Activated CD4-positive, alpha-beta T cell treated with anti-CD3 and anti-CD28 coated beads for 36 hours (primary cell): ENCODE measurements around the gene SERPINA1. TPM values are rescaled to one million over a fixed set of nuclear protein-coding genes. Genes with fewer than 3 reads are reported as not detected.
A peak's percentile ranks its signal among the peaks of the same experiment; 100 is the strongest.

Experiments
- ATAC-seq: fragments of 200-7000 bp; cut with Tn5 transposase; one replicate; pipeline ENCODE4 v1.10.0; 2021; ENCODE audit warnings: mild to moderate bottlenecking, moderate library complexity
- CTCF ChIA-PET: fragments of 350-600 bp; sonication (Branson Sonifier 250); formaldehyde crosslinking; loops from one replicate; lab custom pipeline; 2021; ENCODE audit warnings: antibody characterized with exemption; lab: Charles Lee
- POLR2A ChIA-PET: fragments of 350-600 bp; sonication (Branson Sonifier 250); formaldehyde crosslinking; loops from one replicate; lab custom pipeline; 2021; ENCODE audit warnings: antibody characterized with exemption, inconsistent platforms; lab: Charles Lee
- DNase-seq: peaks from one replicate; pipeline ENCODE4 v3.0.0-alpha.2; 2020
- H3K27ac Mint-ChIP-seq: one replicate; pipeline ENCODE4 v1.8.0; 2021; ENCODE audit warnings: mixed read lengths
- H3K27me3 Mint-ChIP-seq: one replicate; pipeline ENCODE4 v1.8.0; 2021; ENCODE audit warnings: mixed read lengths
- H3K36me3 Mint-ChIP-seq: one replicate; pipeline ENCODE4 v1.8.0; 2021; ENCODE audit warnings: low read depth, mixed read lengths
- H3K4me1 Mint-ChIP-seq: one replicate; pipeline ENCODE4 v1.8.0; 2021; ENCODE audit warnings: mixed read lengths
- H3K4me3 Mint-ChIP-seq: one replicate; pipeline ENCODE4 v1.8.0; 2021; ENCODE audit warnings: mild to moderate bottlenecking, moderate library complexity, mixed read lengths
- H3K9me3 Mint-ChIP-seq: one replicate; pipeline ENCODE4 v1.8.0; 2021; ENCODE audit warnings: low read depth, mixed read lengths
- intact Hi-C, 2 experiments: fragments of 100-400 bp; cut with DNase I in 1 of 2; cut with micrococcal nuclease in 1 of 2; formaldehyde crosslinking; loops; one replicate each; pipeline versions ENCODE4 v1.14.2 to v1.15.1; 2022 to 2024; cut with DNase I, micrococcal nuclease
- total RNA-seq, 2 experiments: library from RNA; stranded (reverse); gene quantifications; one replicate each; pipeline ENCODE4 v1.2.3, GENCODE V29; 2021

The SERPINA1 gene
- total RNA-seq, 2 experiments from 2014 or later, result 102 to 140 TPM

- no peak for DNase-seq
- Mint-ChIP-seq H3K4me3 (peak overlapping the region; percentile 76), H3K9me3 (no peaks in the 10 kb centered on the region), H3K27me3 (peaks cover 3% of the 10 kb centered on the region), H3K36me3 (peaks cover 12% of the 10 kb centered on the region), H3K4me1 (peaks cover 69% of the 10 kb centered on the region), H3K27ac (peak overlapping the region; percentile 97)
- ATAC-seq, result no peak
- ChIA-PET CTCF (interaction anchor here (1.0 to 2.3 kb wide), 4 partner anchors 12 to 95 kb away, joined by 5 to 7 read pairs (median 6); no protein-coding TSS in a partner anchor), POLR2A (interaction anchor here (1.2 to 4.4 kb wide), 5 partner anchors 10 to 49 kb away, joined by 3 to 41 read pairs (median 7); no protein-coding TSS in a partner anchor)
- intact Hi-C loops, result loop anchor here (5.0 to 10.0 kb wide), 6 partner anchors 414 to 1126 kb away; partner anchors contain the start of genes ASB2 (in 2 of the 2), DICER1 (in 1 of the 2) and SYNE3 (in 1 of the 2)
These were observed 3.0 kb upstream of the SERPINA1 start for GRCh38 chr14:94391281-94391975.

GRCh38 chr14:94390372-94391086 is 2.1 kb upstream of the SERPINA1 start:
- ChIA-PET CTCF (interaction anchor here (1.0 to 2.3 kb wide), 5 partner anchors 9 to 85 kb away, joined by 3 to 7 read pairs (median 5); no protein-coding TSS in a partner anchor), POLR2A (interaction anchor here (0.8 to 4.4 kb wide), 8 partner anchors 9 to 90 kb away, joined by 3 to 41 read pairs (median 4); no protein-coding TSS in a partner anchor)
- intact Hi-C loops, result loop anchor here (5.0 to 10.0 kb wide), 6 partner anchors 413 to 1127 kb away; partner anchors contain the start of genes ASB2 (in 2 of the 2), DICER1 (in 1 of the 2) and SYNE3 (in 1 of the 2)

GRCh38 chr14:94389731-94390371 is 1.4 kb upstream of the SERPINA1 start:
- Mint-ChIP-seq H3K4me1 (peaks cover 54% of the 10 kb centered on the region), H3K27me3 (no peaks in the 10 kb centered on the region), H3K36me3 (peaks cover 12% of the 10 kb centered on the region), H3K27ac (peak overlapping the region; percentile 97), H3K4me3 (peak overlapping the region; percentile 76), H3K9me3 (no peaks in the 10 kb centered on the region)
- ATAC-seq (no peak), DNase-seq (no peak)
- POLR2A ChIA-PET, result interaction anchor here (0.8 to 4.4 kb wide), 7 partner anchors 8 to 91 kb away, joined by 3 to 41 read pairs (median 4); no protein-coding TSS in a partner anchor
- intact Hi-C loops, result loop anchor here (5.0 to 10.0 kb wide), 6 partner anchors 413 to 1127 kb away; partner anchors contain the start of genes ASB2 (in 2 of the 2), DICER1 (in 1 of the 2) and SYNE3 (in 1 of the 2)
- CTCF ChIA-PET, result interaction anchor here (1.0 to 1.2 kb wide), 3 partner anchors 9 to 65 kb away, joined by 3 to 5 read pairs (median 4); no protein-coding TSS in a partner anchor

More at GRCh38 chr14:94390372-94391086, 2.1 kb upstream of the SERPINA1 start:
- Mint-ChIP-seq H3K27me3 (no peaks in the 10 kb centered on the region), H3K36me3 (peaks cover 12% of the 10 kb centered on the region), H3K9me3 (no peaks in the 10 kb centered on the region), H3K27ac (peak overlapping the region; percentile 97), H3K4me3 (peak overlapping the region; percentile 76), H3K4me1 (peaks cover 61% of the 10 kb centered on the region)
- DNase-seq (peak; percentile 64), ATAC-seq (peak; percentile 28)

- Mint-ChIP-seq H3K27me3 (no peaks in the 10 kb centered on the region), H3K4me1 (peaks cover 46% of the 10 kb centered on the region), H3K4me3 (peak overlapping the region; percentile 76), H3K27ac (peak overlapping the region; percentile 35), H3K36me3 (peaks cover 9% of the 10 kb centered on the region), H3K9me3 (no peaks in the 10 kb centered on the region)
- POLR2A ChIA-PET, result interaction anchor here (1.1 to 4.4 kb wide), 5 partner anchors 10 to 47 kb away, joined by 4 to 41 read pairs (median 5); no protein-coding TSS in a partner anchor
- CTCF ChIA-PET, result no interaction called here
- intact Hi-C loops, result no loop called here
- DNase-seq (no peak), ATAC-seq (no peak)
These were observed 685 bp upstream of the SERPINA1 start for GRCh38 chr14:94389104-94389469.

- H3K4me3 Mint-ChIP-seq, result peak overlapping the region; percentile 76
- no peak for ATAC-seq
- intact Hi-C loops, result no loop called here
- peaks cover 9% of the 10 kb centered on the region for H3K36me3 Mint-ChIP-seq
- no peaks in the 10 kb centered on the region for H3K9me3 Mint-ChIP-seq
- no peaks in the 10 kb centered on the region for H3K27me3 Mint-ChIP-seq
- no peak for DNase-seq
- peak overlapping the region; percentile 35 for H3K27ac Mint-ChIP-seq
- peaks cover 36% of the 10 kb centered on the region for H3K4me1 Mint-ChIP-seq
- ChIA-PET CTCF (no interaction called here), POLR2A (interaction anchor here (0.6 to 1.5 kb wide), 2 partner anchors 11 to 42 kb away, joined by 4 to 6 read pairs; no protein-coding TSS in a partner anchor)
These were observed 397 bp downstream of the SERPINA1 start for GRCh38 chr14:94388027-94388383.

- no peak for DNase-seq
- Mint-ChIP-seq H3K9me3 (no peaks in the 10 kb centered on the region), H3K4me1 (peaks cover 29% of the 10 kb centered on the region), H3K27me3 (no peaks in the 10 kb centered on the region), H3K27ac (peak overlapping the region; percentile 58), H3K4me3 (peak overlapping the region; percentile 76), H3K36me3 (peaks cover 12% of the 10 kb centered on the region)
- intact Hi-C loops, result no loop called here
- ATAC-seq, result no peak
- POLR2A ChIA-PET, result interaction anchor here (1.8 kb wide), 1 partner anchor 11 kb away, joined by 4 read pairs; no protein-coding TSS in a partner anchor
- CTCF ChIA-PET, result interaction anchor here (1.1 kb wide), 1 partner anchor 90 kb away, joined by 3 read pairs; no protein-coding TSS in a partner anchor
These were observed 1.1 kb downstream of the SERPINA1 start for GRCh38 chr14:94387051-94388026.

GRCh38 chr14:94386085-94387031 is 2.0 kb downstream of the SERPINA1 start:
- ChIA-PET POLR2A (interaction anchor here (1.8 kb wide), 1 partner anchor 10 kb away, joined by 4 read pairs; no protein-coding TSS in a partner anchor), CTCF (interaction anchor here (0.9 to 1.1 kb wide), 2 partner anchors 91 to 100 kb away, joined by 3 read pairs; no protein-coding TSS in a partner anchor)
- Mint-ChIP-seq H3K4me1 (peaks cover 22% of the 10 kb centered on the region), H3K27me3 (no peaks in the 10 kb centered on the region), H3K27ac (no peak overlapping the region), H3K36me3 (peaks cover 16% of the 10 kb centered on the region), H3K4me3 (peak overlapping the region; percentile 34), H3K9me3 (no peaks in the 10 kb centered on the region)
- intact Hi-C loops, result no loop called here
- ATAC-seq, result no peak
- DNase-seq, result no peak

GRCh38 chr14:94385553-94386057 is 2.8 kb downstream of the SERPINA1 start:
- no peak for ATAC-seq
- no peak overlapping the region for H3K4me3 Mint-ChIP-seq

GRCh38 chr14:94384342-94384741 is 4.1 kb downstream of the SERPINA1 start:
- Mint-ChIP-seq H3K36me3 (peaks cover 25% of the 10 kb centered on the region), H3K4me3 (no peak overlapping the region), H3K4me1 (peaks cover 25% of the 10 kb centered on the region), H3K27ac (peak overlapping the region; percentile 23), H3K27me3 (no peaks in the 10 kb centered on the region), H3K9me3 (no peaks in the 10 kb centered on the region)
- ATAC-seq (no peak), DNase-seq (no peak)
- POLR2A ChIA-PET, result no interaction called here
- CTCF ChIA-PET, result interaction anchor here (0.7 to 1.0 kb wide), 2 partner anchors 9 to 57 kb away, joined by 3 read pairs; no protein-coding TSS in a partner anchor
- intact Hi-C loops, result no loop called here

More at GRCh38 chr14:94385553-94386057, 2.8 kb downstream of the SERPINA1 start:
- Mint-ChIP-seq H3K9me3 (no peaks in the 10 kb centered on the region), H3K36me3 (peaks cover 18% of the 10 kb centered on the region), H3K4me1 (peaks cover 21% of the 10 kb centered on the region), H3K27ac (peak overlapping the region; percentile 35), H3K27me3 (no peaks in the 10 kb centered on the region)
- intact Hi-C loops, result no loop called here
- POLR2A ChIA-PET, result interaction anchor here (0.6 kb wide), 1 partner anchor 205 kb away, joined by 7 read pairs; no protein-coding TSS in a partner anchor
- DNase-seq, result no peak
- CTCF ChIA-PET, result interaction anchor here (0.9 to 1.0 kb wide), 2 partner anchors 11 to 101 kb away, joined by 3 read pairs; no protein-coding TSS in a partner anchor
